Activated T-cell treated with anti-CD3 and anti-CD28 coated beads, Interleukin-2, amount 50 U/mL, for 48 hours (primary cell): ENCODE data around the gene GRK4.

Source experiments
- DNase-seq, 2 experiments: peaks; one replicate each; pipeline ENCODE4 v3.0.0-alpha.2; 2020

Gene GRK4

GRCh38 chr4:3074078-3074845, 110.9 kb downstream of the GRK4 start, which contains the start of the genes HTT and HTT-AS:
Gene HTT, plus strand, starts transcription at chr4:3074681. Its CDS starts 145 bp downstream, at chr4:3074826.
Gene HTT-AS, minus strand, starts transcription at chr4:3074538.
- DNase-seq, result peak; percentile 97 to 98

- DNase-seq, result peak; percentile 68 to 70
Measured at GRCh38 chr4:3074846-3075651, 111.7 kb downstream of the GRK4 start.

- DNase-seq, result no peak
Measured at GRCh38 chr4:3075652-3075981, 112.2 kb downstream of the GRK4 start.

- DNase-seq, result peak; percentile 35 to 47
Measured at GRCh38 chr4:3077796-3078195, 114.4 kb downstream of the GRK4 start.

GRCh38 chr4:3079694-3080123, 116.3 kb downstream of the GRK4 start:
- DNase-seq, result no peak

- DNase-seq, result no peak
Measured at GRCh38 chr4:3082925-3083515, 119.6 kb downstream of the GRK4 start.

- no peak for DNase-seq
Measured at GRCh38 chr4:3083732-3084131, 120.4 kb downstream of the GRK4 start.

- no peak for DNase-seq
Measured at GRCh38 chr4:3085948-3086670, 122.7 kb downstream of the GRK4 start.

GRCh38 chr4:3087115-3087797, 123.9 kb downstream of the GRK4 start:
- no peak for DNase-seq
